HepG2 (cell line): Measurements from ENCODE around the gene UBC. TPM values are rescaled to one million over a fixed set of nuclear protein-coding genes. Genes with fewer than 3 reads are reported as not detected.

ENCODE experiments used
- ATAC-seq: fragments of 200-7000 bp; cut with Tn5 transposase; 3 replicates; pipeline ENCODE4 v1.9.1; 2020; ENCODE audit warnings: mild to moderate bottlenecking, moderate library complexity
- BruUV-seq: library from RNA; stranded (reverse); fragments of 400-500 nt; replicated peaks from 2 replicates; lab custom pipeline; 2021; lab: Mats Ljungman, UMichigan
- CTCF ChIA-PET: fragments of 300-600 bp; formaldehyde crosslinking; extraction: SDS; loops from one replicate; lab custom pipeline; 2021; ENCODE audit warnings: low total read pairs, inconsistent platforms, low intra/inter-chr PET ratio; lab: Yijun Ruan, JAX
- POLR2A ChIA-PET: fragments of 350-600 bp; sonication (Branson Sonifier 250); formaldehyde crosslinking; loops from one replicate; lab custom pipeline; 2020; ENCODE audit warnings: antibody characterized with exemption, inconsistent platforms; lab: Yijun Ruan, JAX
- DNase-seq: peaks from one replicate; pipeline ENCODE4 v3.0.0-alpha.2; 2015; ENCODE audit warnings: low spot score
- FAIRE-seq: peaks from 3 replicates; lab custom pipeline; 2011; peaks lifted over from hg19 to GRCh38; lab: Jason Lieb, UNC
- H2AFZ ChIP-seq: one replicate; pipeline ENCODE4 v1.6.1; 2011; ENCODE audit warnings: low read length, inconsistent platforms
- H3K27ac ChIP-seq: fragments of 300-600 bp; 3 replicates; pipeline ENCODE4 v1.8.0; 2011; ENCODE audit warnings: mixed run types, mild to moderate bottlenecking, mixed read lengths, low read length, inconsistent platforms; ENCODE audit not compliant: insufficient read depth; ENCODE audit errors: extremely low read length
- H3K27me3 ChIP-seq, 2 experiments: fragments of 200-600 bp in 1 of 2; 2 replicates in 1 of 2; 3 replicates in 1 of 2; pipeline versions ENCODE4 v1.6.0 to v1.8.0; 2011; ENCODE audit warnings: low read length in 2 of 2, mild to moderate bottlenecking in 2 of 2, moderate library complexity in 2 of 2, inconsistent platforms in 1 of 2; ENCODE audit not compliant: insufficient read depth in 2 of 2, control insufficient read depth in 1 of 2
- H3K36me3 ChIP-seq, 2 experiments: fragments of 200-600 bp in 1 of 2; replicated peaks in 1 of 2; 2 replicates in 1 of 2; 3 replicates in 1 of 2; pipeline versions ENCODE4 v1.5.1 to v1.8.0; 2011; ENCODE audit warnings: low read length in 2 of 2, inconsistent platforms in 1 of 2; ENCODE audit not compliant: insufficient read depth in 2 of 2, control insufficient read depth in 1 of 2
- H3K4me1 ChIP-seq: 2 replicates; pipeline ENCODE4 v1.5.1; 2012; ENCODE audit warnings: low read length, inconsistent platforms; ENCODE audit not compliant: insufficient read depth
- H3K4me2 ChIP-seq: 2 replicates; pipeline ENCODE4 v1.6.0; 2011; ENCODE audit warnings: low read depth, low read length, inconsistent platforms
- H3K4me3 ChIP-seq, 3 experiments: fragments of 200-600 bp in 1 of 3; sonication (generic), shearing (Covaris generic) in 1 of 3; replicated peaks in 1 of 3; 2 replicates each; pipeline ENCODE4 v1.5.1; 2011 to 2016; ENCODE audit warnings: low read length in 3 of 3, inconsistent platforms in 2 of 3, low read depth in 2 of 3, mild to moderate bottlenecking in 2 of 3, control low read depth in 1 of 3, mixed read lengths in 1 of 3; ENCODE audit not compliant: insufficient read depth in 1 of 3
- H3K79me2 ChIP-seq: one replicate; pipeline ENCODE4 v1.6.1; 2011; ENCODE audit warnings: low read length, inconsistent platforms; ENCODE audit not compliant: insufficient read depth
- H3K9ac ChIP-seq: 2 replicates; pipeline ENCODE4 v1.6.0; 2011; ENCODE audit warnings: mild to moderate bottlenecking, low read depth, low read length, inconsistent platforms; ENCODE audit not compliant: insufficient read depth
- H3K9me3 ChIP-seq: 2 replicates; pipeline ENCODE4 v1.5.1; 2012; ENCODE audit warnings: mild to moderate bottlenecking, low read length
- H4K20me1 ChIP-seq: 2 replicates; pipeline ENCODE4 v1.6.0; 2011; ENCODE audit warnings: inconsistent platforms, mild to moderate bottlenecking, low read length, moderate library complexity; ENCODE audit not compliant: insufficient read depth
- AGO1 ChIP-seq: fragments of 200-400 bp; formaldehyde crosslinking; IDR thresholded peaks from 2 replicates; pipeline ENCODE4 v1.6.1; 2017; ENCODE audit warnings: mild to moderate bottlenecking, low read depth, low read length, moderate library complexity; ENCODE audit not compliant: poor library complexity, severe bottlenecking
- AGO2 ChIP-seq: fragments of 200-400 bp; formaldehyde crosslinking; optimal IDR thresholded peaks from 2 replicates; pipeline ENCODE3; 2017; ENCODE audit warnings: mild to moderate bottlenecking, low read depth, low read length, moderate library complexity
- ATF2 ChIP-seq: sonication (generic); formaldehyde crosslinking; IDR thresholded peaks from 2 replicates; pipeline ENCODE4 v1.4.0; 2020; ENCODE audit warnings: missing genetic modification reagents
- MTA1 ChIP-seq: sonication (generic); formaldehyde crosslinking; IDR thresholded peaks from 2 replicates; pipeline ENCODE4 v1.4.0; 2020; ENCODE audit warnings: missing genetic modification reagents, mild to moderate bottlenecking, borderline replicate concordance
- ZNF570 ChIP-seq: sonication (generic); formaldehyde crosslinking; IDR thresholded peaks from 2 replicates; pipeline ENCODE4 v1.4.0; 2020; ENCODE audit warnings: mild to moderate bottlenecking, missing genetic modification reagents, borderline replicate concordance
- WGBS: methylation state at CpG from one replicate; pipeline ENCODE4 v1.1.6; 2017; ENCODE audit warnings: low lambda C conversion rate; 5-methylcytosine and 5-hydroxymethylcytosine counted together
- in situ Hi-C: cut with HindIII; loops from 2 replicates; pipeline ENCODE4 v1.10.0; 2017; ENCODE audit warnings: low pct_unique_long_range_greater_than_20kb; ENCODE audit not compliant: extremely low pct_ligation_motif_present
- intact Hi-C: fragments of 100-400 bp; cut with micrococcal nuclease; formaldehyde crosslinking; loops from one replicate; pipeline ENCODE4 v1.10.0; 2022; ENCODE audit not compliant: unreplicated experiment
- polyA plus RNA-seq, 8 experiments: library from polyadenylated mRNA; depleted of rRNA in 3 of 8; stranded (reverse) in 7 of 8; unstranded in 1 of 8; fragments of >200 nt; fragmentation: Illumina TruSeq in 4 of 8; extraction: Trizol in 4 of 8; gene quantifications; 2 replicates each; pipeline versions ENCODE4 v1.2.1 to v1.2.3, GENCODE V29; 2011 to 2016; ENCODE audit warnings: low read depth in 4 of 8, missing spikeins in 1 of 8, mixed read lengths in 1 of 8; ENCODE audit not compliant: insufficient read depth in 1 of 8
- total RNA-seq, 5 experiments: library from RNA; depleted of rRNA; stranded (reverse); fragments of >200 nt; fragmentation: Illumina TruSeq; extraction: Trizol; gene quantifications; 2 replicates each; pipeline ENCODE4 v1.2.3, GENCODE V29; 2016; ENCODE audit warnings: low read depth in 1 of 5

Gene UBC
- total and polyA plus RNA-seq, 2 of the 13 experiments (the other 11 are each of a cell fraction or from before 2014, with no cell fraction given) = 805 to 1,432 TPM

- peaks cover 14 to 54% of the 10 kb centered on the region in 2 experiments; a peak in 4 of 5 replicates for H3K36me3 ChIP-seq
- no peaks in the 10 kb centered on the region for H3K4me1 ChIP-seq
- ChIA-PET CTCF (no interaction called here), POLR2A (no interaction called here)
- H2AFZ ChIP-seq = no peak overlapping the region
- H3K9me3 ChIP-seq = no peaks in the 10 kb centered on the region
- WGBS = 98% methylated on average over 23 of the region's 47 CpGs
- H3K27ac ChIP-seq = no peak overlapping the region
- DNase-seq = no peak
- no peak for ATAC-seq
- no TSS peak for BruUV-seq
- TF ChIP-seq ZNF570 (CRISPR knock-in tag) (no peak), AGO1 (peak; percentile 31), ATF2 (no peak), AGO2 (peak; percentile 36), MTA1 (CRISPR knock-in tag) (0 out of 2 replicates have a peak, but pooled peaks have one; percentile 20)
- H3K27me3 ChIP-seq = no peaks in the 10 kb centered on the region
- no peak overlapping the region for H3K9ac ChIP-seq
- intact Hi-C loops (no loop called here), in situ Hi-C loops (no loop called here)
- no peak overlapping the region for H3K4me2 ChIP-seq
- H4K20me1 ChIP-seq = no peaks in the 10 kb centered on the region
- no peak overlapping the region for H3K4me3 ChIP-seq
- FAIRE-seq = no peak
- no peaks in the 10 kb centered on the region for H3K79me2 ChIP-seq
These were observed 35.6 kb upstream of the UBC start for GRCh38 chr12:124949779-124950728.
